Measurements from ENCODE around the gene URI1. TPM values are rescaled to one million over a fixed set of nuclear protein-coding genes. Genes with fewer than 3 reads are reported as not detected.

URI1 gene
- total RNA-seq, 4 donors from 2014 or later: 19.3 to 68.3 (median 43.6) TPM

- intact Hi-C loops (cut with DNase I): no loop called here
- Histone ChIP-seq H3K4me1 (no peaks in the 10 kb centered on the region), H3K27me3 (peaks cover 0 to 31% (median 0%) of the 10 kb centered on the region in 4 donors), H3K4me3 (no peak overlapping the region), H3K9me3 (no peaks in the 10 kb centered on the region), H3K36me3 (no peaks in the 10 kb centered on the region), H3K27ac (no peak overlapping the region)
- no peak for DNase-seq
- TF ChIP-seq CTCF (IDR thresholded peaks at IDR 0.05): no peak
- TF ChIP-seq POLR2A (IDR thresholded peaks at IDR 0.05): no peak
- 56 to 62% methylated on average over 12 to 13 of the region's 13 CpGs for WGBS, 2 donors
These were observed 118.6 kb downstream of the URI1 start for GRCh38 chr19:30060531-30061222.

- Histone ChIP-seq H3K4me1 (no peaks in the 10 kb centered on the region), H3K36me3 (no peaks in the 10 kb centered on the region), H3K4me3 (no peak overlapping the region), H3K27ac (no peak overlapping the region), H3K9me3 (no peaks in the 10 kb centered on the region), H3K27me3 (peaks cover 0 to 31% (median 0%) of the 10 kb centered on the region in 4 donors)
- no peak for DNase-seq
- intact Hi-C loops (cut with DNase I): no loop called here
- WGBS, 2 donors: 77 to 81% methylated on average over 22 to 25 of the region's 26 CpGs
- TF ChIP-seq CTCF (IDR thresholded peaks at IDR 0.05) (no peak), POLR2A (IDR thresholded peaks at IDR 0.05) (no peak)
These were observed 119.4 kb downstream of the URI1 start for GRCh38 chr19:30061223-30062064.

- 67 to 78% methylated on average over 3 to 9 of the region's 16 CpGs for WGBS, 2 donors
- Histone ChIP-seq H3K9me3 (no peaks in the 10 kb centered on the region), H3K27me3 (peaks cover 0 to 31% (median 0%) of the 10 kb centered on the region in 4 donors), H3K36me3 (no peaks in the 10 kb centered on the region), H3K4me1 (no peaks in the 10 kb centered on the region), H3K27ac (no peak overlapping the region), H3K4me3 (no peak overlapping the region)
- DNase-seq: no peak
- intact Hi-C loops (cut with DNase I): no loop called here
- TF ChIP-seq CTCF (IDR thresholded peaks at IDR 0.05): no peak
- TF ChIP-seq POLR2A (IDR thresholded peaks at IDR 0.05): no peak
These were observed 120.2 kb downstream of the URI1 start for GRCh38 chr19:30062065-30062906.

- 37 to 52% methylated on average over 3 to 6 of the region's 11 CpGs for whole genome bisulfite sequencing, 2 donors
- H3K4me1 ChIP-seq: no peaks in the 10 kb centered on the region
- H3K27ac ChIP-seq: no peak overlapping the region
- no peaks in the 10 kb centered on the region for H3K9me3 ChIP-seq
- intact Hi-C loops (cut with DNase I): no loop called here
- no peak overlapping the region for H3K4me3 ChIP-seq
- H3K36me3 ChIP-seq: no peaks in the 10 kb centered on the region
- peaks cover 0 to 31% (median 0%) of the 10 kb centered on the region in 4 donors for H3K27me3 ChIP-seq
- TF ChIP-seq POLR2A (IDR thresholded peaks at IDR 0.05): no peak
- TF ChIP-seq CTCF (IDR thresholded peaks at IDR 0.05): no peak
- DNase-seq: no peak
These were observed 121.0 kb downstream of the URI1 start for GRCh38 chr19:30062907-30063649.
